ENCODE data around the gene ANAPC7.

- TF ChIP-seq, protein P1, sequence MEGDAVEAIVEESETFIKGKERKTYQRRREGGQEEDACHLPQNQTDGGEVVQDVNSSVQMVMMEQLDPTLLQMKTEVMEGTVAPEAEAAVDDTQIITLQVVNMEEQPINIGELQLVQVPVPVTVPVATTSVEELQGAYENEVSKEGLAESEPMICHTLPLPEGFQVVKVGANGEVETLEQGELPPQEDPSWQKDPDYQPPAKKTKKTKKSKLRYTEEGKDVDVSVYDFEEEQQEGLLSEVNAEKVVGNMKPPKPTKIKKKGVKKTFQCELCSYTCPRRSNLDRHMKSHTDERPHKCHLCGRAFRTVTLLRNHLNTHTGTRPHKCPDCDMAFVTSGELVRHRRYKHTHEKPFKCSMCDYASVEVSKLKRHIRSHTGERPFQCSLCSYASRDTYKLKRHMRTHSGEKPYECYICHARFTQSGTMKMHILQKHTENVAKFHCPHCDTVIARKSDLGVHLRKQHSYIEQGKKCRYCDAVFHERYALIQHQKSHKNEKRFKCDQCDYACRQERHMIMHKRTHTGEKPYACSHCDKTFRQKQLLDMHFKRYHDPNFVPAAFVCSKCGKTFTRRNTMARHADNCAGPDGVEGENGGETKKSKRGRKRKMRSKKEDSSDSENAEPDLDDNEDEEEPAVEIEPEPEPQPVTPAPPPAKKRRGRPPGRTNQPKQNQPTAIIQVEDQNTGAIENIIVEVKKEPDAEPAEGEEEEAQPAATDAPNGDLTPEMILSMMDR (IDR thresholded peaks at IDR 0.05): no peak
- no peak for TF ChIP-seq POLR2A (IDR thresholded peaks at IDR 0.05)
These were observed 17.7 kb upstream of the ANAPC7 start for GRCh38 chr12:110421159-110421661.
